Measurements from ENCODE around the gene CHD2.

- TF ChIP-seq SUZ12 (IDR thresholded peaks at IDR 0.05; ENCODE audit: extremely low read depth, insufficient read depth, insufficient read length) (no peak), ZNF274 (IDR thresholded peaks at IDR 0.05; ENCODE audit: low read depth, low read length) (no peak)
Observed at GRCh38 chr15:92934716-92935115, 34.6 kb downstream of the CHD2 start.

Measured in NT2/D1 (cell line).